Stimulated activated CD4-positive, alpha-beta T cell treated with anti-CD3 and anti-CD28 coated beads, Interleukin-4, amount 100 ng/mL, for 24 hours (primary cell): ENCODE results near the gene CPLANE1.
A peak's percentile ranks its signal among the peaks of the same experiment; 100 is the strongest.
"Not testable (repeated sequence)": the region's sequence is repeated elsewhere in the genome, so short reads cannot be mapped to it uniquely, and the experiment has no call there.

Source experiments
- DNase-seq: peaks from one replicate; pipeline ENCODE4 v3.0.0-alpha.2; 2020

The CPLANE1 gene

DNA sequence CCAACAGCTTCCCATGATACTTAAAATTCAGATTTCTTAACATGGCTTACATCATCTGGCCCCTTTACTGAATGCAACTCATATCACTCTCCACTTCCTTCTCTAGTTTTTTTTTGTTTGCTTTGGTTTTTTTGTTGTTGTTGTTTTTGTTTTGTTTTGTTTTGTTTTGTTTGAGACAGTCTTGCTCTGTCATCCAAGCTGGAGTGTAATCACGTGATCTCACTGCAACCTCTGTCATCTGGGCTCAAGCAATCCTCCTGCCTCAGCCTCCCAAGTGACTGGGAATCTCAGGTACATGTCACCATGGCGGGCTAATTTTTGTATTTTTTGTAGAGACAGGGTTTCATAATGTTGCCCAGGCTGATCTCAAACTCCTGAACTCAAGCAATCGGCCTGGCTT, 41.4 kb downstream of the CPLANE1 start:
- no peak for DNase-seq

DNA sequence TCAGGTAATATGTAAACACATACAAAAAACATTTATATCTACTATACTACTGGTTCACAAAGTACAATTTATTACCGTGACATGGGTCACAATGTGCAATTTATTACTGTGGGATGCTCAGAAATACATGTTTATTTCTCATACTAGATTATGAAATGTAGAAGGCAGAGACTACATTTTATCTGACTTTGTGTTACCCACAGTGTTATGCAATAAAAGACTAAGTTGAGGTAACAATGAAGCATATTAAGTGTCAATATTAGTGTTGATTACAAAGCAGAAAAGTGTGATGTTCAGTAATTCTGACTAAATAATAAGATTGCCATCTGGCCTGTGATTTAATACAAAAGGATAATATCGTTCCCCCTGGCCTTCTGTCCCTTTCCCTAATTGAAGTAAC, 42.4 kb downstream of the CPLANE1 start:
- no peak for DNase-seq

DNA sequence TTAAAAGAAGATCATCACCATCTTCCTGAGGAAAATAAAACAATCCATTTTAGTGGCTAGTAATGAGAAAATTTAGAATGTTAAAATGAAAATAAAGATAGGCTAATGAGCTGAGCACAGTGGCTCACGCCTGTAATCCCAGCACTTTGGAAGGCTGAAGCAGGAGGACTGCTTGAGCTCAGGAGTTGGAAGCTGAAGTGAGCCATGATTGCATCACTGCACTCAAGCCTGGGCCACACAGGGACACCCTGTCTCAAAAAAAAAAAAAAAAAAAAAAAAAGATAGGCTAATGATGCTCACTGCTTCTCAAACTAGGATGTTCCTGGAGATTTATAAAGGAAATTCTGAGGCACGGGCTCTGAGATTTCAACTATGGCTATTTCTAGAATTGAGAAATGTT, 50.3 kb downstream of the CPLANE1 start:
- DNase-seq = no peak

DNA sequence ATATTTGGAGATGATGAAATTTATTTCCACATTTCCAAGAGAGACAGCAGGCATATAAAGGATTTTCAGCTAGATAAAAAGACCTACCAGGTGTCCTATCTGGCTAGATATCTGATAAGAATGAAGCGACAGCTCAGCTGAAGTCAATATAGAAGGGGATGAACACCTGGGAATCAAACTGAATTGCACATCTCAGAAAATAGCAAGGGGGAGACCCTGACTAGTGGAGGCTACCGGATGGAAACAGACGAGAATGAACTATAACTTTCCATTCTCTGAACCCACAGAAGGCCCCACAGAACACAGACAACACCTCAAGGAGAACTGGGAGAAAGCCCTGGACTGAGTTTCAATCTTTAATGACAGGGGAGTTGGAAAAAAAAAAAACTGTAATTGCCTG, 51.1 kb downstream of the CPLANE1 start:
- DNase-seq = no peak

GRCh38 chr5:37197340-37198050, 51.7 kb downstream of the CPLANE1 start:
- peak; percentile 4 for DNase-seq

- DNase-seq = no peak
These were observed 58.6 kb downstream of the CPLANE1 start for GRCh38 chr5:37190592-37190991.

GRCh38 chr5:37189355-37189754, 59.8 kb downstream of the CPLANE1 start:
- DNase-seq = no peak

- DNase-seq = no peak
These were observed 61.7 kb downstream of the CPLANE1 start for GRCh38 chr5:37187465-37187977.

- DNase-seq = no peak
These were observed 64.3 kb downstream of the CPLANE1 start for GRCh38 chr5:37184748-37185364.

DNA sequence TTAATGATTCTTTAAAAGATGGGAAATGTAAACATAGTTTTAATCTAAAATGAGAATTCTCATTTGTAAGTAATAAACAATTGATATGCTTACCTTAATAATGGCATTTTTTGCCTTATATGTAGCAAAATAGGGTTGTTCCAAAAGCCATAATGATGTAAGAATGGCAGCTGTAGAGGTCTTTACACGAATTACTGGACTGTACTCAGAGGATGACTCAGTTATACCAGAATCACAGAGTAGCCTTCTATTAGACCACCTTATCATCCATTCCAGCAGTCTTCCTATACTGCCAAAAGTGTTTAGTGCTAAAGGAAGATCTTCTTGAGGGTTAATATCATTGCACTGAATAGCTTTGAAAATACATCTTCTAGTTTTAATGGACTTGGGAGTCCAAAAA, 66.5 kb downstream of the CPLANE1 start:
- no peak for DNase-seq

GRCh38 chr5:37174928-37175327, 74.2 kb downstream of the CPLANE1 start:
- no peak for DNase-seq

GRCh38 chr5:37172957-37173356, 76.2 kb downstream of the CPLANE1 start:
- DNase-seq = no peak

DNA sequence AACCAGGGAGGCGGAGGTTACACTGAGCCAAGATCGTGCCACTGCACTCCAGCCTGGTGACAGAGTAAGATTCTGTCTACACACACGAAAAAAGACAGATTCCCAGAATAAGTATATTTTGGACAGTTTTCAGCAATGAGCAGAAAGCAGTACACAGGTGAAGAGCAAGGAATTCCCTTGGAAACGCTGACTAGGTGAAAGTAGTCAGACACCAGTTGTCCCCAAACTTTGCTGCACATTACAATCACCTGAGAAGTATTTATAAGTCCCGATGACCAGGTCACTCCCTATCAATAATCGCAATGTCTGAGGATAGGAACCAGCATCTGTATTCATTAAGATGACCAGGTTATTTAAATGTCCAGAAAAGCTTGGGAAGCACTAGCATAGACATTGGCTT, 78.3 kb downstream of the CPLANE1 start:
- no peak for DNase-seq

DNA sequence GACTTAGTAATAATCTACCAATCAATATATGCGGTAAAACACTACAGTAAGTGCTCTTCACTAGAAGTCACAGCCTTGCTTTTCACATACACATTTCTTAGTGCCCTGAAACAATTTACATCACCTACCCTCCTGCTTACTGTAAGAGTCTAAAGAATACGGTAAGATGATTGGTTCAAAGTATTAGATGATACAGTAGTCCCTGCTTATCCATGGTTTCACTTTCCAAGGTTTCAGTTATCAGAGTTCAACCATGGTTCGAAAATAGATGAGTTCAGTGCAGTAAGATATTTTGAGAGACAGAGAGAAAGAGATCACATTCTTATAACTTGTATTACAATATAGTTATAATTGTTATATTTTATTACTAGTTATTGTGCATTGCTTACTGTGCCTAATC, 83.0 kb downstream of the CPLANE1 start:
- no peak for DNase-seq

DNA sequence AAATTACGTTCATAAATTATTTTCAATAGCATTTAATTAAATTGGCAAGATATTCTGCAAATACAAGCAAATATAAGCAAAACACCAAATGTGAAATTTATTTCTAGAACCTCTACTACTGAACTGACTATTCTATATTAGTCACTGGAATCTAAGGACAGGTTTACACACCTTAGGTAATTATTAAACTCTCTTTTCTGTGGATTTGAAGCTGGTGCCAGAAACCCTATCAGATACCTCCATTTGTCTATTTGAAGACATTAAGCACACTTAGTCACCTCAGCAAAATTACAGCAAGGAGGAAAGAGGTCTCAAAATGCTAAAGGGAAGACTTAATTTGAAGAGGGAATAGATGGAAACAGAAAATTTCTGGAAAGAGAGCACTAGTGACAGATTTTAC, 83.4 kb downstream of the CPLANE1 start:
- no peak for DNase-seq

DNA sequence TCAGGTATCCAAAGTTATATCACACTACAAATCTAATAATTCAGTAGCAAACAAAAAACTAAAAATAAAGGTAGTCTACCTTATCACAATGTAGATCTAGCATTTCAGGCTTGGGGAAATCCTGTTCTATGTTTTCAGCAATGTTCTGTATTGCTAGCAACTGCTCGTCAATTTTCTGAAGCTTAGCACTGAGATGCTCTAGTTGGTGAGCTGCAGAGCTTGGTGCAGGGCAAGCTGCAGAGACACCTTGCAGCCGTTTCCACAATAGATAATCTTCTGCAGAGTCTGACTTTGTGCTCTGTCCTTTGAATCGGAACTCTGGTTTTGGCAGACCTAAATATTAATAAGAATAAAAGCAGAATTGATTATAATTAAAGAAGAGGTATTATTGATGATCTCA, 95.5 kb downstream of the CPLANE1 start:
- no peak for DNase-seq

DNA sequence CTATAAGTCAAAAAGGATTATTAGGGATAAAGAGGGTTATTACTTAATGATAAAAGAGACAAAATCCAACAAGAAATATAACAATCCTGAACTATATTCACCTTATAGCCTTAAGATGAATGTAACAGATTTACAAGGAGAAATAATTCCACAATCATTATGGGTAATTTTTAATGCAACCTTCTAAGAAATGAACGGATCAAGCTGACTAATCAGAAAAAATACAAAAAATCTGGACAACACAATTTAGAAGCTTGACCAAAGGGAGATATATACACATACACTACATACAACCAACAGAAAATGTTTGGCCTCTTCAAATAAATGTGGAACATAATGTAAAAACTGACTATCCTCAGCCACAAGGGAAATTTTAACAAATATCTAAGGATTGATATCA, 102.3 kb downstream of the CPLANE1 start:
- DNase-seq = no peak

GRCh38 chr5:37136694-37137093, 112.5 kb downstream of the CPLANE1 start:
- no peak for DNase-seq

DNA sequence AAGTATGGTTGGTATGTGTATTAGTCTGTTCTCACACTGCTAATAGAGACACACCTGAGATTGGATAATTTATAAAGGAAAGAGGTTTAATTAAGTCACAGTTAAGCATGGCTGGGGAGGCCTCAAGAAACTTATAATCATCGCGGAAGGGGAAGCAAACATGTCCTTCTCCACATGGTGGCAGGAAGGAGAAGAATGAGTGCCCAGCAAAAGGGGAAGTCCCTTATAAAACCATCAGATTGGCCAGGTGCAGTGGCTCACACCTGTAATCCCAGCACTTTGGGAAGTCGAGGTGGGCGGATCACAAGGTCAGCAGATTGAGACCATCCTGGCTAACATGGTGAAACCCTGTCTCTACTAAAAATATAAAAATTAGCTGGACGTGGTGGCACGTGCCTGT, 113.9 kb downstream of the CPLANE1 start:
- DNase-seq = not testable (repeated sequence)

- no peak for DNase-seq
These were observed 115.2 kb downstream of the CPLANE1 start for GRCh38 chr5:37133939-37134338.

DNA sequence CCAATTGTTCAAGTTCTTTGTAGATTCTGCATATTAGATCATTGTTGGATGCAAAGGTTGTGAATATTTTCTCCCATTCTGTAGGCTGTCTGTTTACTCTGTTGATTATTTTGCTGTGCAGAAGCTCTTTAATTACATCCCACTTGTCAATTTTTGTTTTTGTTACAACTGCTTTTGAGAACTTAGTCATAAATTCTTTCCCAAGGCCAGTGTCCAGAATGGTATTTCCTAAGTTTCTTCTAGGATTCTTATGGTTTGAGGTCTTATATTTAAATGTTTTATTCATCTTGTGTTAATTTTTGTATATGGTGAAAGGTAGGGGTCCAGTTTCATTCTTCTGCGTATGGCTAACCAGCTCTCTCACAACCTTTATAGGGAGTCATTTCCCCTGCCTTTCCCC, 116.5 kb downstream of the CPLANE1 start:
- no peak for DNase-seq

- DNase-seq = no peak
These were observed 127.7 kb downstream of the CPLANE1 start for GRCh38 chr5:37121465-37121864.

GRCh38 chr5:37121027-37121426, 128.1 kb downstream of the CPLANE1 start:
- no peak for DNase-seq

- no peak for DNase-seq
These were observed 128.9 kb downstream of the CPLANE1 start for GRCh38 chr5:37120270-37120669.

DNA sequence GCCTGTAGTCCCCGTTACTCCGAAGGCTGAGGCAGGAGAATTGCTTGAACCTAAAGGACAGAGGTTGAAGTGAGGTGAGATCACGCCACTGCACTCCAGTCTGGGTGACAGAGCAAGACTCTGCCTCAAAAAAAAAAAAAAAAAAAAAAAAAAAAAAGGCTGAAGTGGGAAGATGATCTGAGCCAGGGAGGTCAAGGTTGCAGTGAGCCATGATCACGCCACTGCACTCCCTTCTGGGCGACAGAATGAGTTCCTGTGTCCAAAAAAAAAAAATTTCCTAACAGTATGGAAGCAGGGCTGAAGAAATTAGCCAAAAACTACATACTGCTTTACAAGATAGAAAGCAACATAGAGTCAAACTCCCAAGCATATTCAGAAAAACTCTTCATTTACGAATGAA, 132.8 kb downstream of the CPLANE1 start:
- DNase-seq = no peak
